SK-N-SH (cell line): ENCODE measurements around the gene NHSL1. TPM values are rescaled to one million over a fixed set of nuclear protein-coding genes. Genes with fewer than 3 reads are reported as not detected.

Source experiments
- CTCF ChIA-PET: fragments of 300-600, 350-600 bp; formaldehyde crosslinking; extraction: SDS; loops from one replicate; lab custom pipeline; 2021; lab: Yijun Ruan, JAX
- POLR2A ChIA-PET: fragments of 350-600 bp; sonication (Branson Sonifier 250); formaldehyde crosslinking; extraction: SDS; loops from one replicate; lab custom pipeline; 2020; ENCODE audit warnings: antibody characterized with exemption, inconsistent platforms; lab: Yijun Ruan, JAX
- DNase-seq: peaks from one replicate; pipeline ENCODE4 v3.0.0; 2012
- H2AFZ ChIP-seq: fragments of 200-600 bp; sonication (generic); 2 replicates; pipeline ENCODE4 v1.8.1; 2016; ENCODE audit warnings: antibody characterized with exemption, mild to moderate bottlenecking, low read depth
- H3F3A ChIP-seq: fragments of 200-600 bp; sonication (generic); replicated peaks from 2 replicates; pipeline ENCODE3; 2016; ENCODE audit warnings: antibody characterized with exemption, mild to moderate bottlenecking; ENCODE audit not compliant: insufficient read depth
- H3K27ac ChIP-seq, 2 experiments: fragments of 200-500 bp in 1 of 2; fragments of 200-600 bp in 1 of 2; sonication (Bioruptor generic) in 1 of 2; sonication (generic), shearing (Covaris generic) in 1 of 2; 2 replicates each; pipeline versions ENCODE4 v1.5.1 to v1.6.1; 2014 to 2016; ENCODE audit warnings: low read depth in 2 of 2, inconsistent platforms in 1 of 2, low read length in 1 of 2, mild to moderate bottlenecking in 1 of 2, mixed read lengths in 1 of 2
- H3K27me3 ChIP-seq: fragments of 200-600 bp; sonication (generic), shearing (Covaris generic); 2 replicates; pipeline ENCODE4 v1.6.1; 2016; ENCODE audit warnings: mixed run types; ENCODE audit not compliant: insufficient read depth
- H3K36me3 ChIP-seq, 2 experiments: fragments of 200-500 bp in 1 of 2; fragments of 200-600 bp in 1 of 2; sonication (Bioruptor generic) in 1 of 2; sonication (generic) in 1 of 2; replicated peaks in 1 of 2; 2 replicates each; pipeline versions ENCODE3 to v1.5.1; 2014 to 2016; ENCODE audit warnings: low read length in 1 of 2, mild to moderate bottlenecking in 1 of 2; ENCODE audit not compliant: insufficient read depth in 2 of 2, control insufficient read depth in 1 of 2
- H3K4me1 ChIP-seq, 2 experiments: fragments of 200-500 bp in 1 of 2; fragments of 200-600 bp in 1 of 2; sonication (Bioruptor generic) in 1 of 2; sonication (generic), shearing (Covaris generic) in 1 of 2; 2 replicates each; pipeline versions ENCODE4 v1.5.1 to v1.6.1; 2014 to 2016; ENCODE audit warnings: low read depth in 1 of 2, low read length in 1 of 2, mixed run types in 1 of 2; ENCODE audit not compliant: insufficient read depth in 2 of 2, control insufficient read depth in 1 of 2
- H3K4me2 ChIP-seq: fragments of 200-600 bp; sonication (generic), shearing (Covaris generic); 2 replicates; pipeline ENCODE4 v1.6.1; 2017; ENCODE audit warnings: mixed run types
- H3K4me3 ChIP-seq, 2 experiments: fragments of 200-500 bp in 1 of 2; fragments of 200-600 bp in 1 of 2; sonication (Bioruptor generic) in 1 of 2; sonication (generic), shearing (Covaris generic) in 1 of 2; 2 replicates each; pipeline versions ENCODE4 v1.5.1 to v1.8.1; 2014 to 2016; ENCODE audit warnings: low read depth in 2 of 2, inconsistent platforms in 1 of 2, low read length in 1 of 2, mild to moderate bottlenecking in 1 of 2, mixed read lengths in 1 of 2, moderate library complexity in 1 of 2
- H3K79me2 ChIP-seq: fragments of 200-600 bp; sonication (generic); 2 replicates; pipeline ENCODE4 v1.8.1; 2017; ENCODE audit warnings: mild to moderate bottlenecking; ENCODE audit not compliant: insufficient read depth
- H3K9ac ChIP-seq: fragments of 200-600 bp; sonication (generic); 2 replicates; pipeline ENCODE4 v1.6.1; 2017; ENCODE audit warnings: mixed run types
- H3K9me2 ChIP-seq: fragments of 200-600 bp; sonication (generic); 2 replicates; pipeline ENCODE4 v1.6.1; 2017; ENCODE audit warnings: mixed run types
- H3K9me3 ChIP-seq: fragments of 200-600 bp; sonication (generic); 2 replicates; pipeline ENCODE4 v1.6.1; 2017; ENCODE audit warnings: mixed run types, mild to moderate bottlenecking, moderate library complexity
- H4K20me1 ChIP-seq: fragments of 200-600 bp; sonication (generic); 2 replicates; pipeline ENCODE4 v1.6.1; 2017; ENCODE audit warnings: mild to moderate bottlenecking, mixed run types; ENCODE audit not compliant: insufficient read depth
- EP300 ChIP-seq, 2 experiments: IDR thresholded peaks; 2 replicates each; pipeline versions ENCODE4 v1.4.0 to v1.6.1; 2012; ENCODE audit warnings: borderline replicate concordance in 1 of 2, low read depth in 1 of 2, low read length in 1 of 2
- FOXJ3 ChIP-seq: sonication (generic); formaldehyde crosslinking; IDR thresholded peaks from 2 replicates; pipeline ENCODE4 v1.5.1; 2020; ENCODE audit warnings: mild to moderate bottlenecking, missing genetic modification reagents
- GABPA ChIP-seq: IDR thresholded peaks from 2 replicates; pipeline ENCODE4 v1.4.0; 2012; ENCODE audit warnings: low read depth, mild to moderate bottlenecking
- JUND ChIP-seq: IDR thresholded peaks from 2 replicates; pipeline ENCODE4 v1.4.0; 2012
- MXI1 ChIP-seq: IDR thresholded peaks from 2 replicates; pipeline ENCODE4 v1.6.1; 2012; ENCODE audit warnings: mild to moderate bottlenecking, low read depth, low read length, improper control_type of control experiment
- NRF1 ChIP-seq: IDR thresholded peaks from 2 replicates; pipeline ENCODE4 v1.6.1; 2012; ENCODE audit warnings: low read depth, mild to moderate bottlenecking, low read length
- POLR2AphosphoS5 ChIP-seq: IDR thresholded peaks from 2 replicates; pipeline ENCODE4 v1.6.1; 2012; ENCODE audit warnings: low read depth, low read length
- RAD21 ChIP-seq: IDR thresholded peaks from 2 replicates; pipeline ENCODE4 v1.6.1; 2012; ENCODE audit warnings: mild to moderate bottlenecking, low read length
- RFX5 ChIP-seq: IDR thresholded peaks from 2 replicates; pipeline ENCODE4 v1.6.1; 2012; ENCODE audit warnings: mild to moderate bottlenecking, improper control_type of control experiment, low read length
- RXRA ChIP-seq: IDR thresholded peaks from 2 replicates; pipeline ENCODE4 v1.4.0; 2012; ENCODE audit warnings: low read depth, mild to moderate bottlenecking, borderline replicate concordance
- SIN3A ChIP-seq: IDR thresholded peaks from 2 replicates; pipeline ENCODE4 v1.6.1; 2012; ENCODE audit warnings: low read depth, mild to moderate bottlenecking, low read length, moderate library complexity, borderline replicate concordance
- TAF1 ChIP-seq: IDR thresholded peaks from 2 replicates; pipeline ENCODE4 v1.6.1; 2012; ENCODE audit warnings: low read depth, mild to moderate bottlenecking, low read length, moderate library complexity, borderline replicate concordance
- TCF12 ChIP-seq: IDR thresholded peaks from 2 replicates; pipeline ENCODE4 v1.4.0; 2012
- YY1 ChIP-seq: IDR thresholded peaks from 2 replicates; pipeline ENCODE4 v1.4.0; 2012; ENCODE audit warnings: low read depth, mild to moderate bottlenecking
- WGBS: methylation state at CpG from one replicate; pipeline ENCODE4 v1.1.6; 2017; ENCODE audit warnings: low lambda C conversion rate; 5-methylcytosine and 5-hydroxymethylcytosine counted together
- polyA plus RNA-seq, 3 experiments: library from polyadenylated mRNA; depleted of rRNA; stranded (reverse); fragments of >200 nt; gene quantifications; 2 replicates each; pipeline ENCODE4 v1.2.3, GENCODE V29; 2012
- TF ChIP-seq, protein P1 (sequence below): IDR thresholded peaks from 2 replicates; pipeline ENCODE4 v1.4.0; 2012; ENCODE audit warnings: low read depth, borderline replicate concordance
- TF ChIP-seq, protein P2 (sequence below): fragments of 150-350 bp; IDR thresholded peaks from 2 replicates; pipeline ENCODE4 v1.6.1; 2017; ENCODE audit warnings: antibody characterized with exemption, low read length, low read depth, borderline replicate concordance
- TF ChIP-seq, protein P3 (sequence below): fragments of 200-600 bp; sonication (generic); IDR thresholded peaks from 2 replicates; pipeline ENCODE4 v1.6.1; 2017; ENCODE audit warnings: antibody characterized with exemption, mild to moderate bottlenecking, moderate library complexity

NHSL1 gene
- polyA plus RNA-seq, 1 of the 3 experiments (the other 2 are of a cell fraction): under 0.01 TPM

DNA sequence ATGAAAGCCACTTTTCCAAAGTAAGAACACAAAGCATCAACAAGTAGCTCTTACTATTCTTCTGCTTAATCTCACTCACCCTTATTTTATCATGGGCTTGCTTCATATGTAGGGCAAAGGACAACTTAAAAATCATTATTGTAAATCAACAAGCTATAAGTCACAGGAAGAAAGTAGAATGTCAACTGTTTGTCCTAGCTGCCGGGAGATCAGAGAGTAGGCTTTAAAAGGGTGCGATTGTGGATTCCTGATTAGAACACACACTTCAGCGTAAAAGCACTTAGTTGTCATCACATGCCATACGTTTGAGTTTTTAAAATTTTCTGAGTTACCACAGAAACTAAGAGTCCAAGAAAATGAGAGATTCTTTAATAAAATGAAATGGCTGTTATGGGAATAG lies 44.4 kb upstream of the NHSL1 start:
- Histone ChIP-seq H2AFZ (no peak overlapping the region), H3K4me3 (no peak overlapping the region), H3K9me3 (no peaks in the 10 kb centered on the region), H3K27me3 (peaks cover 23% of the 10 kb centered on the region), H3K27ac (no peak overlapping the region), H3K9me2 (no peaks in the 10 kb centered on the region), H3K9ac (no peak overlapping the region), H3K4me2 (no peak overlapping the region), H3K79me2 (no peaks in the 10 kb centered on the region), H3F3A (no peaks in the 10 kb centered on the region), H3K36me3 (no peaks in the 10 kb centered on the region), H4K20me1 (no peaks in the 10 kb centered on the region), H3K4me1 (no peaks in the 10 kb centered on the region; a peak in 1 of 4 replicates)
- ChIA-PET CTCF (interaction anchor here (0.6 kb wide), 1 partner anchor 25 kb away, joined by 3 read pairs; no protein-coding TSS in a partner anchor), POLR2A (no interaction called here)
- 20% methylated on average over 4 of the region's 4 CpGs for WGBS
- DNase-seq: no peak
- TF ChIP-seq TCF12 (no peak), RFX5 (no peak), EP300 (IDR thresholded peaks at IDR 0.05; ENCODE audit: borderline replicate concordance in 1 of 2, low read depth in 1 of 2, low read length in 1 of 2) (no peak), TAF1 (no peak), RAD21 (no peak), POLR2AphosphoS5 (no peak), YY1 (no peak), MXI1 (no peak)
- TF ChIP-seq, protein P1, sequence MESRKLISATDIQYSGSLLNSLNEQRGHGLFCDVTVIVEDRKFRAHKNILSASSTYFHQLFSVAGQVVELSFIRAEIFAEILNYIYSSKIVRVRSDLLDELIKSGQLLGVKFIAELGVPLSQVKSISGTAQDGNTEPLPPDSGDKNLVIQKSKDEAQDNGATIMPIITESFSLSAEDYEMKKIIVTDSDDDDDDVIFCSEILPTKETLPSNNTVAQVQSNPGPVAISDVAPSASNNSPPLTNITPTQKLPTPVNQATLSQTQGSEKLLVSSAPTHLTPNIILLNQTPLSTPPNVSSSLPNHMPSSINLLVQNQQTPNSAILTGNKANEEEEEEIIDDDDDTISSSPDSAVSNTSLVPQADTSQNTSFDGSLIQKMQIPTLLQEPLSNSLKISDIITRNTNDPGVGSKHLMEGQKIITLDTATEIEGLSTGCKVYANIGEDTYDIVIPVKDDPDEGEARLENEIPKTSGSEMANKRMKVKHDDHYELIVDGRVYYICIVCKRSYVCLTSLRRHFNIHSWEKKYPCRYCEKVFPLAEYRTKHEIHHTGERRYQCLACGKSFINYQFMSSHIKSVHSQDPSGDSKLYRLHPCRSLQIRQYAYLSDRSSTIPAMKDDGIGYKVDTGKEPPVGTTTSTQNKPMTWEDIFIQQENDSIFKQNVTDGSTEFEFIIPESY: no peak
- TF ChIP-seq, protein P2, sequence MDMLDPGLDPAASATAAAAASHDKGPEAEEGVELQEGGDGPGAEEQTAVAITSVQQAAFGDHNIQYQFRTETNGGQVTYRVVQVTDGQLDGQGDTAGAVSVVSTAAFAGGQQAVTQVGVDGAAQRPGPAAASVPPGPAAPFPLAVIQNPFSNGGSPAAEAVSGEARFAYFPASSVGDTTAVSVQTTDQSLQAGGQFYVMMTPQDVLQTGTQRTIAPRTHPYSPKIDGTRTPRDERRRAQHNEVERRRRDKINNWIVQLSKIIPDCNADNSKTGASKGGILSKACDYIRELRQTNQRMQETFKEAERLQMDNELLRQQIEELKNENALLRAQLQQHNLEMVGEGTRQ: no peak
- TF ChIP-seq, protein P3, sequence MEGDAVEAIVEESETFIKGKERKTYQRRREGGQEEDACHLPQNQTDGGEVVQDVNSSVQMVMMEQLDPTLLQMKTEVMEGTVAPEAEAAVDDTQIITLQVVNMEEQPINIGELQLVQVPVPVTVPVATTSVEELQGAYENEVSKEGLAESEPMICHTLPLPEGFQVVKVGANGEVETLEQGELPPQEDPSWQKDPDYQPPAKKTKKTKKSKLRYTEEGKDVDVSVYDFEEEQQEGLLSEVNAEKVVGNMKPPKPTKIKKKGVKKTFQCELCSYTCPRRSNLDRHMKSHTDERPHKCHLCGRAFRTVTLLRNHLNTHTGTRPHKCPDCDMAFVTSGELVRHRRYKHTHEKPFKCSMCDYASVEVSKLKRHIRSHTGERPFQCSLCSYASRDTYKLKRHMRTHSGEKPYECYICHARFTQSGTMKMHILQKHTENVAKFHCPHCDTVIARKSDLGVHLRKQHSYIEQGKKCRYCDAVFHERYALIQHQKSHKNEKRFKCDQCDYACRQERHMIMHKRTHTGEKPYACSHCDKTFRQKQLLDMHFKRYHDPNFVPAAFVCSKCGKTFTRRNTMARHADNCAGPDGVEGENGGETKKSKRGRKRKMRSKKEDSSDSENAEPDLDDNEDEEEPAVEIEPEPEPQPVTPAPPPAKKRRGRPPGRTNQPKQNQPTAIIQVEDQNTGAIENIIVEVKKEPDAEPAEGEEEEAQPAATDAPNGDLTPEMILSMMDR: no peak

DNA sequence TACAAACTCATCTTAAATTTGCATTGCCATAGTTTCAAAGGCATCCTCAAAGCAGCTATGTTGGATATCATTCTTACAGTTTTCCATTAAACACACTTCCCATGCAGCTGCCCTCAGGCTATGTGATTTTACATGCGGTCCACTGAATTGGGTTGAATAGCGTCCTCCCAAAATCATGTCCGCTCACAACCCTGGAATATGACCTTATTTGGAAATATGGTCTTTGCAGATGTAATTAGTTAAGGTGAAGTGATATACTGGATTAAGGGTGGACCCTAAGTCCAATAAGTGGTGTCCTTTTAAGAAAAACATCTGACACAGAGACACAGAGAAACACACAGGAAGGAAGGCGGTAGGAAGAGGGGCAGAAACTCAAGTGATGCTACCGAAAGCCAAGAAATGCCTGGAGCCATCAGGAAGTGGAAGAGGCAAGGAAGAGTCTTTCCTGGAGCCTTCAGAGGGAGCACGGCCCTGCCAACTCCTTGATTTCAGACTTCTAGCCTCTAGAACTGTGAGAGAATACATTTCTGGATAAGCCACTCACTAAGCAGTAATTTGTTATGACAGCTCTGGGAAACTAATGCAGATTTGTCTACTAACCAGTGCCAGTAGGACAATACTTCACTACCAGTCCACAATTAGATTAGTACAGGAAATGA lies 42.7 kb upstream of the NHSL1 start:
- no peaks in the 10 kb centered on the region; a peak in 1 of 4 replicates for H3K4me1 ChIP-seq
- H3K9ac ChIP-seq: no peak overlapping the region
- H4K20me1 ChIP-seq: no peaks in the 10 kb centered on the region
- no peak overlapping the region for H2AFZ ChIP-seq
- no peaks in the 10 kb centered on the region for H3K79me2 ChIP-seq
- no peaks in the 10 kb centered on the region for H3K9me3 ChIP-seq
- no peak overlapping the region for H3K4me2 ChIP-seq
- H3F3A ChIP-seq: no peaks in the 10 kb centered on the region
- no peak overlapping the region for H3K27ac ChIP-seq
- peaks cover 23% of the 10 kb centered on the region for H3K27me3 ChIP-seq
- no peak overlapping the region for H3K4me3 ChIP-seq
- H3K9me2 ChIP-seq: no peaks in the 10 kb centered on the region
- H3K36me3 ChIP-seq: no peaks in the 10 kb centered on the region
- ChIA-PET CTCF (no interaction called here), POLR2A (no interaction called here)
- TF ChIP-seq JUND (no peak), RXRA (no peak), SIN3A (no peak), NRF1 (no peak), FOXJ3 (CRISPR knock-in tag) (no peak), TAF1 (no peak), TCF12 (no peak), GABPA (no peak)
- DNase-seq: no peak
- 8% methylated on average over 6 of the region's 6 CpGs for WGBS
